Transverse colon (tissue), 4 donors: ENCODE data around the gene CLASRP.

Experiments used
- CTCF ChIP-seq, 5 experiments: fragments of 200-600 bp in 3 of 5; fragments of 450-650 bp in 2 of 5; sonication (generic) in 3 of 5; IDR thresholded peaks; 1 replicate in 2 of 5; 2 replicates in 3 of 5; pipeline ENCODE4 v1.5.1; 2016 to 2017; ENCODE audit warnings: antibody characterized with exemption in 5 of 5, inconsistent platforms in 3 of 5, mild to moderate bottlenecking in 2 of 5, moderate library complexity in 1 of 5
- EP300 ChIP-seq: sonication (generic); formaldehyde crosslinking; IDR thresholded peaks from one replicate; pipeline ENCODE4 v1.6.1; 2017; ENCODE audit warnings: antibody characterized with exemption, low read depth
- POLR2A ChIP-seq: fragments of 450-650 bp; IDR thresholded peaks from one replicate; pipeline ENCODE4 v1.6.1; 2016; ENCODE audit warnings: antibody characterized with exemption, mild to moderate bottlenecking, moderate library complexity
- POLR2AphosphoS5 ChIP-seq, 3 donors: sonication (generic); formaldehyde crosslinking; IDR thresholded peaks; one replicate each; pipeline ENCODE4 v1.6.1; 2016; ENCODE audit warnings: antibody characterized with exemption in 3 of 3

GRCh38 chr19:45066921-45067661 lies 28.2 kb downstream of the CLASRP start:
- TF ChIP-seq POLR2A (no peak), CTCF (IDR thresholded peaks at IDR 0.05) (no peak), POLR2AphosphoS5 (IDR thresholded peaks at IDR 0.05) (no peak), EP300 (no peak)
